Endothelial cell of umbilical vein (primary cell): Measurements from ENCODE around the gene ANTXRL. TPM values are rescaled to one million over a fixed set of nuclear protein-coding genes. Genes with fewer than 3 reads are reported as not detected.

Experiments
- BruUV-seq: library from RNA; stranded (reverse); fragments of 400-500 nt; replicated peaks from 2 replicates; lab custom pipeline; 2021; lab: Mats Ljungman, UMichigan
- CTCF ChIA-PET: fragments of 300-600, 350-600 bp; sonication (Branson Sonifier 250); formaldehyde crosslinking; loops from one replicate; lab custom pipeline; 2021; ENCODE audit warnings: antibody characterized with exemption, inconsistent platforms; lab: Charles Lee
- POLR2A ChIA-PET: fragments of 300-600, 350-600 bp; sonication (Branson Sonifier 250); formaldehyde crosslinking; loops from one replicate; lab custom pipeline; 2021; ENCODE audit warnings: antibody characterized with exemption, inconsistent platforms; lab: Charles Lee
- DNase-seq: peaks from one replicate; pipeline ENCODE4 v3.0.0-alpha.2; 2011; ENCODE audit warnings: low read depth, low spot score
- FAIRE-seq: peaks from 2 replicates; lab custom pipeline; 2011; peaks lifted over from hg19 to GRCh38; lab: Jason Lieb, UNC
- H2AFZ ChIP-seq: 2 replicates; pipeline ENCODE4 v1.6.0; 2012; ENCODE audit warnings: low read depth, low read length, control low read depth, inconsistent platforms
- H3K27ac ChIP-seq: 2 replicates; pipeline ENCODE4 v1.5.1; 2011; ENCODE audit warnings: low read depth, mild to moderate bottlenecking, control low read depth, low read length, moderate library complexity; ENCODE audit not compliant: insufficient read depth
- H3K27me3 ChIP-seq, 2 experiments: 2 replicates each; pipeline versions ENCODE4 v1.6.0 to v1.6.1; 2011; ENCODE audit warnings: low read length in 2 of 2, mixed read lengths in 1 of 2; ENCODE audit not compliant: control insufficient read depth in 2 of 2, insufficient read depth in 2 of 2
- H3K36me3 ChIP-seq, 2 experiments: 2 replicates in 1 of 2; 3 replicates in 1 of 2; pipeline ENCODE4 v1.5.1; 2011; ENCODE audit warnings: low read length in 2 of 2, mild to moderate bottlenecking in 1 of 2, moderate library complexity in 1 of 2; ENCODE audit not compliant: control insufficient read depth in 2 of 2, insufficient read depth in 2 of 2; ENCODE audit errors: extremely low read depth in 1 of 2
- H3K4me1 ChIP-seq: 3 replicates; pipeline ENCODE4 v1.5.1; 2011; ENCODE audit warnings: mild to moderate bottlenecking, low read length; ENCODE audit not compliant: control insufficient read depth, insufficient read depth; ENCODE audit errors: extremely low read depth
- H3K4me2 ChIP-seq: 2 replicates; pipeline ENCODE4 v1.6.1; 2011; ENCODE audit warnings: low read length, control low read depth, mixed read lengths; ENCODE audit not compliant: insufficient read depth
- H3K4me3 ChIP-seq, 3 experiments: fragments of 200-600 bp in 1 of 3; sonication (generic), shearing (Covaris generic) in 1 of 3; replicated peaks in 1 of 3; 2 replicates each; pipeline ENCODE4 v1.5.1; 2011 to 2016; ENCODE audit warnings: control low read depth in 3 of 3, low read length in 3 of 3, mild to moderate bottlenecking in 2 of 3, inconsistent platforms in 1 of 3, low read depth in 1 of 3, moderate library complexity in 1 of 3; ENCODE audit not compliant: insufficient read depth in 1 of 3
- H3K79me2 ChIP-seq: 2 replicates; pipeline ENCODE4 v1.6.0; 2012; ENCODE audit warnings: low read length, inconsistent platforms; ENCODE audit not compliant: control insufficient read depth, insufficient read depth
- H3K9ac ChIP-seq: replicated peaks from 2 replicates; pipeline ENCODE3; 2011; ENCODE audit warnings: low read length, control low read depth; ENCODE audit not compliant: insufficient read depth; ENCODE audit errors: extremely low read depth
- H3K9me1 ChIP-seq: replicated peaks from 3 replicates; pipeline ENCODE4 v1.6.0; 2011; ENCODE audit warnings: mild to moderate bottlenecking, low read length; ENCODE audit not compliant: control insufficient read depth, insufficient read depth; ENCODE audit errors: extremely low read depth
- H3K9me3 ChIP-seq: replicated peaks from 2 replicates; pipeline ENCODE4 v1.5.1; 2012; ENCODE audit warnings: low read length, inconsistent platforms; ENCODE audit not compliant: control insufficient read depth, insufficient read depth
- H4K20me1 ChIP-seq: replicated peaks from 2 replicates; pipeline ENCODE3; 2011; ENCODE audit warnings: mild to moderate bottlenecking, low read length; ENCODE audit not compliant: control insufficient read depth, insufficient read depth; ENCODE audit errors: extremely low read depth
- CTCF ChIP-seq, 2 donors: IDR thresholded peaks; 1 replicate in 1 of 2; 2 replicates in 1 of 2; pipeline ENCODE4 v1.5.1; 2011; ENCODE audit warnings: low read length in 2 of 2, mild to moderate bottlenecking in 2 of 2, moderate library complexity in 2 of 2, control low read depth in 1 of 2, inconsistent platforms in 1 of 2, low read depth in 1 of 2; ENCODE audit not compliant: insufficient read depth in 1 of 2; ENCODE audit errors: extremely low read depth in 1 of 2
- EZH2 ChIP-seq: IDR thresholded peaks from 2 replicates; pipeline ENCODE4 v1.6.1; 2012; ENCODE audit warnings: borderline replicate concordance, low read depth, mild to moderate bottlenecking, moderate library complexity, low read length, inconsistent platforms; ENCODE audit not compliant: severe bottlenecking
- FOS ChIP-seq: IDR thresholded peaks from 2 replicates; pipeline ENCODE4 v1.6.1; 2011; ENCODE audit warnings: mild to moderate bottlenecking, low read length, moderate library complexity, borderline replicate concordance; ENCODE audit not compliant: insufficient read depth
- GATA2 ChIP-seq: IDR thresholded peaks from 2 replicates; pipeline ENCODE4 v1.7.0; 2011; ENCODE audit warnings: low read depth, mild to moderate bottlenecking, moderate library complexity, mixed read lengths, low read length; ENCODE audit not compliant: insufficient read length, insufficient read depth
- JUN ChIP-seq: IDR thresholded peaks from 2 replicates; pipeline ENCODE4 v1.6.1; 2011; ENCODE audit warnings: borderline replicate concordance, low read depth; ENCODE audit not compliant: insufficient read length, insufficient read depth
- MAX ChIP-seq: IDR thresholded peaks from 2 replicates; pipeline ENCODE4 v1.6.1; 2011; ENCODE audit not compliant: insufficient read depth, insufficient read length
- MYC ChIP-seq: IDR thresholded peaks from one replicate; pipeline ENCODE4 v1.6.1; 2011; ENCODE audit warnings: mild to moderate bottlenecking, low read depth, low read length
- POLR2A ChIP-seq: IDR thresholded peaks from 2 replicates; pipeline ENCODE4 v1.6.1; 2012; ENCODE audit warnings: low read depth, mild to moderate bottlenecking, control low read depth, low read length
- POLR2AphosphoS5 ChIP-seq: IDR thresholded peaks from 2 replicates; pipeline ENCODE4 v1.6.1; 2012; ENCODE audit warnings: low read depth, mild to moderate bottlenecking, control low read depth, low read length, moderate library complexity; ENCODE audit not compliant: insufficient read depth
- dilution Hi-C: fragments of 300-500 bp; cut with MboI; formaldehyde crosslinking; loops from one replicate; pipeline ENCODE4 v1.15.0; 2019; ENCODE audit warnings: low sequenced_read_pairs; ENCODE audit not compliant: extremely low pct_ligation_motif_present
- intact Hi-C: fragments of 100-400 bp; cut with micrococcal nuclease; formaldehyde crosslinking; loops from one replicate; pipeline ENCODE4 v1.10.0; 2022
- polyA plus RNA-seq, 4 experiments: library from polyadenylated mRNA; depleted of rRNA in 3 of 4; stranded (reverse) in 3 of 4; unstranded in 1 of 4; fragments of >200 nt; gene quantifications; 2 replicates each; pipeline versions ENCODE4 v1.2.1 to v1.2.3, GENCODE V29; 2011 to 2012; ENCODE audit warnings: missing spikeins in 1 of 4
- total RNA-seq: library from RNA; stranded (reverse); gene quantifications from 2 replicates; pipeline ENCODE4 v1.2.3, GENCODE V29; 2021

The ANTXRL gene
- total and polyA plus RNA-seq, 2 donors (not counting 3 experiments of a cell fraction or from before 2014, with no cell fraction given) = not detected

- no peaks in the 10 kb centered on the region for H3K36me3 ChIP-seq
- H3K4me1 ChIP-seq = no peaks in the 10 kb centered on the region
- TF ChIP-seq JUN = no peak
- TF ChIP-seq POLR2A = no peak
- TF ChIP-seq CTCF (IDR thresholded peaks at IDR 0.05; ENCODE audit: extremely low read depth in 1 of 2, insufficient read depth in 1 of 2, low read depth in 1 of 2, low read length in 2 of 2) = no peak
- H3K27ac ChIP-seq = no peak overlapping the region
- no TSS peak for BruUV-seq
- no peak overlapping the region for H3K4me3 ChIP-seq
- H3K79me2 ChIP-seq = no peaks in the 10 kb centered on the region
- H3K9me1 ChIP-seq = no peaks in the 10 kb centered on the region
- no peaks in the 10 kb centered on the region for H3K27me3 ChIP-seq
- H3K4me2 ChIP-seq = no peak overlapping the region
- H2AFZ ChIP-seq = no peak overlapping the region
- FAIRE-seq (no peak), DNase-seq (no peak)
- intact Hi-C loops (loop anchor here (5.0 kb wide), 1 partner anchor 812 kb away; no protein-coding TSS in a partner anchor), dilution Hi-C loops (no loop called here)
- no peak overlapping the region for H3K9ac ChIP-seq
- H4K20me1 ChIP-seq = no peaks in the 10 kb centered on the region
- CTCF ChIA-PET = no interaction called here
- POLR2A ChIA-PET = no interaction called here
- no peaks in the 10 kb centered on the region for H3K9me3 ChIP-seq
Observed at GRCh38 chr10:46293832-46294640, 7.2 kb downstream of the ANTXRL start.

GRCh38 chr10:46294641-46295220, 7.9 kb downstream of the ANTXRL start:
- FAIRE-seq (no peak), DNase-seq (no peak)
- Histone ChIP-seq H3K9me1 (no peaks in the 10 kb centered on the region), H2AFZ (no peak overlapping the region), H3K27ac (no peak overlapping the region), H3K9me3 (no peaks in the 10 kb centered on the region), H3K36me3 (no peaks in the 10 kb centered on the region), H3K4me1 (no peaks in the 10 kb centered on the region), H3K79me2 (no peaks in the 10 kb centered on the region), H3K4me3 (no peak overlapping the region), H4K20me1 (no peaks in the 10 kb centered on the region), H3K27me3 (no peaks in the 10 kb centered on the region), H3K4me2 (no peak overlapping the region), H3K9ac (no peak overlapping the region)
- POLR2A ChIA-PET = no interaction called here
- intact Hi-C loops (loop anchor here (5.0 kb wide), 1 partner anchor 812 kb away; no protein-coding TSS in a partner anchor), dilution Hi-C loops (no loop called here)
- TF ChIP-seq POLR2A = no peak
- TF ChIP-seq JUN = no peak
- no peak for TF ChIP-seq CTCF (IDR thresholded peaks at IDR 0.05; ENCODE audit: extremely low read depth in 1 of 2, insufficient read depth in 1 of 2, low read depth in 1 of 2, low read length in 2 of 2)
- no peak for TF ChIP-seq FOS
- TF ChIP-seq MAX = no peak
- no peak for TF ChIP-seq MYC
- TF ChIP-seq GATA2 = no peak
- TF ChIP-seq EZH2 = no peak
- TF ChIP-seq POLR2AphosphoS5 = no peak
- BruUV-seq = no TSS peak
- CTCF ChIA-PET = no interaction called here
